Calu3 (cell line): Measurements from ENCODE around the gene WT1. TPM values are rescaled to one million over a fixed set of nuclear protein-coding genes. Genes with fewer than 3 reads are reported as not detected.

Experiments used
- BruUV-seq: library from RNA; stranded (reverse); fragments of 400-500 nt; replicated peaks from 2 replicates; lab custom pipeline; 2021; lab: Mats Ljungman, UMichigan
- CTCF ChIA-PET: fragments of 300-600 bp; sonication (Branson Sonifier 250); formaldehyde crosslinking; loops from one replicate; lab custom pipeline; 2022; ENCODE audit warnings: antibody characterized with exemption; lab: Charles Lee
- DNase-seq: peaks from one replicate; pipeline ENCODE4 v3.0.0; 2022
- H3K27ac Mint-ChIP-seq: one replicate; pipeline ENCODE4 v1.8.0; 2022; ENCODE audit warnings: mixed read lengths; ENCODE audit not compliant: unreplicated experiment
- H3K27me3 Mint-ChIP-seq: one replicate; pipeline ENCODE4 v1.8.0; 2022; ENCODE audit warnings: mixed read lengths; ENCODE audit not compliant: unreplicated experiment
- H3K36me3 Mint-ChIP-seq: one replicate; pipeline ENCODE4 v1.8.0; 2022; ENCODE audit warnings: mild to moderate bottlenecking, moderate library complexity, mixed read lengths; ENCODE audit not compliant: insufficient read depth, unreplicated experiment
- H3K4me1 Mint-ChIP-seq: one replicate; pipeline ENCODE4 v1.8.0; 2022; ENCODE audit warnings: mild to moderate bottlenecking, low read depth, mixed read lengths; ENCODE audit not compliant: unreplicated experiment
- H3K4me3 Mint-ChIP-seq: one replicate; pipeline ENCODE4 v1.8.0; 2022; ENCODE audit warnings: mild to moderate bottlenecking, low read depth, moderate library complexity, mixed read lengths; ENCODE audit not compliant: unreplicated experiment
- H3K9me3 Mint-ChIP-seq: one replicate; pipeline ENCODE4 v1.8.0; 2022; ENCODE audit warnings: low read depth, mixed read lengths; ENCODE audit not compliant: unreplicated experiment
- intact Hi-C: fragments of 100-400 bp; cut with micrococcal nuclease; formaldehyde crosslinking; loops from one replicate; pipeline ENCODE4 v1.10.0; 2022; ENCODE audit not compliant: unreplicated experiment
- total RNA-seq: library from RNA; stranded (reverse); gene quantifications from 2 replicates; pipeline ENCODE4 v1.2.3, GENCODE V29; 2022
- TF ChIP-seq, protein P1 (sequence below): fragments of 200-600 bp; IDR thresholded peaks from one replicate; pipeline ENCODE4 v1.8.0; 2022; ENCODE audit warnings: antibody characterized with exemption; ENCODE audit not compliant: unreplicated experiment

WT1 gene
- total RNA-seq, 1 experiment from 2014 or later, result not detected

DNA sequence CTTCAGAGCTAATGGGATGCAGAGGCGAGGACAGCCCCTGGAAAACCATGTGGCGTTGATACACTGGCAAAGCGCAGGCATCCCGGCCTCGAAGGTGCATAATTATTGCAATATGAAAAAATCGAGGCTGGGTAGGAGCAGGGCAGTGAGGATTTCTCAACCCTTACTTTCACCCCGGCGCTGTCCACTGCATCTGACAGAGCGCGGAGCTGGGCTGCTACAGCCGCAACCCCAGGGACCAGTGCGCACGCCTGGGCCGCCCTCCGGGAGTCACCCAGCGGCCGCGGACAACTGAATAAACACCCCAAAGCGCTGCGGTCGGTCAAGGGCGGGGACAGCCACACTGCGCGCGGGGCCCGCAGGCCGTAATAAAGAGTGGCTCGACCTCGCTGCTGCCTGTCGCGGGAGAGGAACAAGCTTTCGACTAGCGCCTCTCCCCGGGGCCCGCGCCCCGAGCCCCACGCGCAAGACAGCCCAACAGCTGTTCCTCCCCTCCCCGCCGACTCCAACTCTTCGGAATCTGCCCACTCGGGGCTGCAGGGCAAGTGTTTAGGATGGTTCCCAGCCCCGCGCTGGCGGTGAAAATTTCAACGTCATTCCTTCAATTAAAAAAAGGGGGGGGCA, 3.6 kb upstream of the WT1 start:
- no peak overlapping the region for H3K27ac Mint-ChIP-seq
- H3K4me3 Mint-ChIP-seq, result no peak overlapping the region
- H3K27me3 Mint-ChIP-seq, result peaks cover 53% of the 10 kb centered on the region
- intact Hi-C loops, result no loop called here
- no peak for DNase-seq
- H3K4me1 Mint-ChIP-seq, result no peaks in the 10 kb centered on the region
- TF ChIP-seq, protein P1, sequence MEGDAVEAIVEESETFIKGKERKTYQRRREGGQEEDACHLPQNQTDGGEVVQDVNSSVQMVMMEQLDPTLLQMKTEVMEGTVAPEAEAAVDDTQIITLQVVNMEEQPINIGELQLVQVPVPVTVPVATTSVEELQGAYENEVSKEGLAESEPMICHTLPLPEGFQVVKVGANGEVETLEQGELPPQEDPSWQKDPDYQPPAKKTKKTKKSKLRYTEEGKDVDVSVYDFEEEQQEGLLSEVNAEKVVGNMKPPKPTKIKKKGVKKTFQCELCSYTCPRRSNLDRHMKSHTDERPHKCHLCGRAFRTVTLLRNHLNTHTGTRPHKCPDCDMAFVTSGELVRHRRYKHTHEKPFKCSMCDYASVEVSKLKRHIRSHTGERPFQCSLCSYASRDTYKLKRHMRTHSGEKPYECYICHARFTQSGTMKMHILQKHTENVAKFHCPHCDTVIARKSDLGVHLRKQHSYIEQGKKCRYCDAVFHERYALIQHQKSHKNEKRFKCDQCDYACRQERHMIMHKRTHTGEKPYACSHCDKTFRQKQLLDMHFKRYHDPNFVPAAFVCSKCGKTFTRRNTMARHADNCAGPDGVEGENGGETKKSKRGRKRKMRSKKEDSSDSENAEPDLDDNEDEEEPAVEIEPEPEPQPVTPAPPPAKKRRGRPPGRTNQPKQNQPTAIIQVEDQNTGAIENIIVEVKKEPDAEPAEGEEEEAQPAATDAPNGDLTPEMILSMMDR, result no peak
- no TSS peak for BruUV-seq
- CTCF ChIA-PET, result interaction anchor here (0.5 kb wide), 1 partner anchor 21 kb away, joined by 3 read pairs; no protein-coding TSS in a partner anchor
- no peaks in the 10 kb centered on the region for H3K36me3 Mint-ChIP-seq
- H3K9me3 Mint-ChIP-seq, result no peaks in the 10 kb centered on the region

DNA sequence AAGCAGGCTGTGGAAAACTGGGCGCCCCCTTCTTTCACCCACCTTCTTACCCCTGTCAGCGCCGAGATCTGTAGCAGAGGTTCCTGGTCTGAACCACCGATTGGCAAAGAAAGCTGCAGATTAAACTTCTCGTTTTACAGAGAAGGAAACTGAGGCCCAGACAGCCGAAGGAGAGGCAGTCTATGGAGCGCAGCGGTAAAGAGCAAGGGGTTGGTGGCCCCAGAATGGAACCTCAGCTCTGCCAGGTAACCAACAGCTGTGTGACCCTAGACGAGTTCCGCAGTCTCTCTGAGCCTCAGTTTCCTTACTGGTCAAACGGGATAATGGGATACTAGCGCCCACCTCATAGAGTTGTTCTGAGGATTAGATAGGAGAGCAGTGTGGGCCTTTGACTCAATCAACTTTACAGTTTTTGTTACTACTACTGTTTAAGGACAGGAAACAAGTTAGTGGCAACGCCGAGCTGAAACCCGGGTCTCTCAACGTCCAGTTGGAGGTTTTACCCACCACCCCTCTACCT, 3.1 kb upstream of the WT1 start:
- no peak overlapping the region for H3K27ac Mint-ChIP-seq
- CTCF ChIA-PET, result no interaction called here
- H3K4me3 Mint-ChIP-seq, result no peak overlapping the region
- BruUV-seq, result no TSS peak
- H3K36me3 Mint-ChIP-seq, result no peaks in the 10 kb centered on the region
- H3K9me3 Mint-ChIP-seq, result no peaks in the 10 kb centered on the region
- H3K27me3 Mint-ChIP-seq, result peaks cover 54% of the 10 kb centered on the region
- TF ChIP-seq, protein P1, result no peak
- no peak for DNase-seq
- no peaks in the 10 kb centered on the region for H3K4me1 Mint-ChIP-seq
- intact Hi-C loops, result no loop called here

DNA sequence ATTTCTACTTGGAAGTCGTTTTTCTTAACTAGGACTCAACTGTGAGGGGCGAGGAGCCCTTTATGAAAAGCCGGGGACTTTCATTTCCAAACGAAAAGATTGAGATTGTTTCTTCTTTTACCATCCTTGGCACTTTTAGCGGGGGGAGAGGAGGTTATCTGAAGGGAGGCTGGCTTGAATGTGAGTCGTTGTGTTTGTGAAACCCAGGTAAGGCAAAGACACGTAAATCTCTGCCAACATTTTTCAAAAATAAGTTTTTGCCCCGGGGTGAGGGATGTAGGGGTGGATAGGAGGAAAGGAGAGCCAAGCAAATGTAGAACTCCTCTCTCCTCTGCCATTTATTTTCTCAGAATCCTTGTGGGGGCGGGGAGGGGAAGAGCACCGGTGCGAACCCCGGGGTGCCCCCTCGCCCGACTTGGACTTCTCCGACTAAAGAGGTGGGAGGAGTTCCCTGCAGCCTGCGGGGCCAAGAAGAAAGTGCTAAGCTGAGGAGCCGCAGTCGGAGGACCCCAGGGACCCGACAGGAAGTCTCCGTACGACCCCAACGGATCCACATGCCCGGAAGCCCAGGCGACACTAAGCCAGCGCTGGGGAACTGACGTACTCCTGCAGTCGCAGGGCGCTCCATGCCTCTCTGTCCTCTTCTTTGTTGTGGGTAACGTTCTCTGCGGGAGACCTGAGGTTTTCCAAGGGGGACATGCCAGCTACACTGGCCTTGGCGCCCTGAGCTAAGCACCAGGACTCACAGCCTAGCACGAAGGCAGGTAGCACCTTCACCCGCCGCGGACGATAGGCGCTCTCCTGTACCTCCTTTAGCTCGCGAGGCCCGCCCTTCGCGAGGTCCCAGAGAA, 2.4 kb upstream of the WT1 start:
- CTCF ChIA-PET, result no interaction called here
- Mint-ChIP-seq H3K4me1 (no peaks in the 10 kb centered on the region), H3K4me3 (no peak overlapping the region), H3K27ac (no peak overlapping the region), H3K27me3 (peaks cover 61% of the 10 kb centered on the region), H3K9me3 (no peaks in the 10 kb centered on the region), H3K36me3 (no peaks in the 10 kb centered on the region)
- DNase-seq, result no peak
- no TSS peak for BruUV-seq
- intact Hi-C loops, result no loop called here
- TF ChIP-seq, protein P1, result no peak

DNA sequence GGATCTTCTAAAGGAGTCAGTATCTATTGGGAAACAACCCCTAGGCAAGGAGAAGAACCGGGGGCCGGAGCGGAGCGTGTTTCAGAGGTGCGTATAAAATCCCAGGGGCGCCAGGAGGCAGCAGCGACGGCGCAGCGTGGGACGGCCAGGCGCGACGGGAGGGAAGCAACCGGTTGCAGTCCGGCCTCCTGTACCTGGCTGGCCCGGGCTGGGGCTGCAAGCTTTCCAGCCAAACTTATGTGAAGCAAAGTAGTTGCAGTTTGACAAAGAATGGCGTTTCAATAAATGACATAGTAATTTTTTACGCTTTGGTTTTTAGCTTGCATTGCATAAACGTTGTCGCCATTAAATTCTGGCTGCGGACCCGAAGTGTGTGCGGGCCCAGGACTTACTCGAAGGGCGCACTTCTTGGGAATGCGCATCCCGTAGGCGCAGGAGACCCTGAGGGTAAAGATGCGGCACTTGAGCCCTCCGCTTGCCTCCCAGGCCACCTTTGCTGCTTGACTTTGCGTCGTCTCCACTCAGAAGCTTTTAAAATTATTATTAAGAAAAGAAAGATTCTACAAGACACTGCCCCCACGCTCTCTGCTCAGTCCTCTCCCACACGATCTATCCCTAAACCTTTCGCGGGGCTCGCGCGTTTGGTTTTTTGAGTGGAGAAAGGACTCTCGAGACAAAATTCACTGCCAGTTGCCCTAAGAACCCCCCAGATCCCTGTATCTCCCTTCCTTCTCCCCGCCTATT, 1.6 kb upstream of the WT1 start:
- intact Hi-C loops, result no loop called here
- DNase-seq, result no peak
- no peak overlapping the region for H3K27ac Mint-ChIP-seq
- H3K4me3 Mint-ChIP-seq, result no peak overlapping the region
- H3K9me3 Mint-ChIP-seq, result no peaks in the 10 kb centered on the region
- TF ChIP-seq, protein P1, result no peak
- H3K27me3 Mint-ChIP-seq, result peaks cover 55% of the 10 kb centered on the region
- no peaks in the 10 kb centered on the region for H3K4me1 Mint-ChIP-seq
- CTCF ChIA-PET, result interaction anchor here (0.6 kb wide), 1 partner anchor 33 kb away, joined by 11 read pairs; no protein-coding TSS in a partner anchor
- H3K36me3 Mint-ChIP-seq, result no peaks in the 10 kb centered on the region
- no TSS peak for BruUV-seq
